Ishikawa (cell line): ENCODE measurements around the gene NOX3.

Experiments used
- CEBPB ChIP-seq: IDR thresholded peaks from 2 replicates; pipeline ENCODE4 v1.6.1; 2012
- CREB1 ChIP-seq: IDR thresholded peaks from 2 replicates; pipeline ENCODE4 v1.6.1; 2012; ENCODE audit warnings: low read depth
- EGR1 ChIP-seq: IDR thresholded peaks from 2 replicates; pipeline ENCODE4 v1.6.1; 2012
- EP300 ChIP-seq: IDR thresholded peaks from 2 replicates; pipeline ENCODE4 v1.6.1; 2012; ENCODE audit warnings: borderline replicate concordance
- FOXM1 ChIP-seq: IDR thresholded peaks from 2 replicates; pipeline ENCODE4 v1.6.1; 2012; ENCODE audit warnings: low read depth, borderline replicate concordance
- MAX ChIP-seq: IDR thresholded peaks from 2 replicates; pipeline ENCODE4 v1.6.1; 2012
- NFIC ChIP-seq: IDR thresholded peaks from 2 replicates; pipeline ENCODE4 v1.6.1; 2012
- RAD21 ChIP-seq: IDR thresholded peaks from 2 replicates; pipeline ENCODE4 v1.6.1; 2012; ENCODE audit warnings: low read depth
- TAF1 ChIP-seq: IDR thresholded peaks from 2 replicates; pipeline ENCODE4 v1.6.1; 2012; ENCODE audit warnings: low read depth, mild to moderate bottlenecking
- USF1 ChIP-seq: IDR thresholded peaks from 2 replicates; pipeline ENCODE4 v1.6.1; 2012
- YY1 ChIP-seq: IDR thresholded peaks from 2 replicates; pipeline ENCODE4 v1.6.1; 2012; ENCODE audit warnings: low read depth
- TF ChIP-seq, protein P1 (sequence below): IDR thresholded peaks from 2 replicates; pipeline ENCODE4 v1.6.1; 2012; ENCODE audit warnings: low read depth, mild to moderate bottlenecking

GRCh38 chr6:155432293-155432692 lies 23.3 kb downstream of the NOX3 start:
- TF ChIP-seq TAF1: no peak
- TF ChIP-seq YY1: no peak
- no peak for TF ChIP-seq FOXM1
- TF ChIP-seq CEBPB: no peak
- TF ChIP-seq EP300: no peak
- no peak for TF ChIP-seq RAD21
- TF ChIP-seq, protein P1, sequence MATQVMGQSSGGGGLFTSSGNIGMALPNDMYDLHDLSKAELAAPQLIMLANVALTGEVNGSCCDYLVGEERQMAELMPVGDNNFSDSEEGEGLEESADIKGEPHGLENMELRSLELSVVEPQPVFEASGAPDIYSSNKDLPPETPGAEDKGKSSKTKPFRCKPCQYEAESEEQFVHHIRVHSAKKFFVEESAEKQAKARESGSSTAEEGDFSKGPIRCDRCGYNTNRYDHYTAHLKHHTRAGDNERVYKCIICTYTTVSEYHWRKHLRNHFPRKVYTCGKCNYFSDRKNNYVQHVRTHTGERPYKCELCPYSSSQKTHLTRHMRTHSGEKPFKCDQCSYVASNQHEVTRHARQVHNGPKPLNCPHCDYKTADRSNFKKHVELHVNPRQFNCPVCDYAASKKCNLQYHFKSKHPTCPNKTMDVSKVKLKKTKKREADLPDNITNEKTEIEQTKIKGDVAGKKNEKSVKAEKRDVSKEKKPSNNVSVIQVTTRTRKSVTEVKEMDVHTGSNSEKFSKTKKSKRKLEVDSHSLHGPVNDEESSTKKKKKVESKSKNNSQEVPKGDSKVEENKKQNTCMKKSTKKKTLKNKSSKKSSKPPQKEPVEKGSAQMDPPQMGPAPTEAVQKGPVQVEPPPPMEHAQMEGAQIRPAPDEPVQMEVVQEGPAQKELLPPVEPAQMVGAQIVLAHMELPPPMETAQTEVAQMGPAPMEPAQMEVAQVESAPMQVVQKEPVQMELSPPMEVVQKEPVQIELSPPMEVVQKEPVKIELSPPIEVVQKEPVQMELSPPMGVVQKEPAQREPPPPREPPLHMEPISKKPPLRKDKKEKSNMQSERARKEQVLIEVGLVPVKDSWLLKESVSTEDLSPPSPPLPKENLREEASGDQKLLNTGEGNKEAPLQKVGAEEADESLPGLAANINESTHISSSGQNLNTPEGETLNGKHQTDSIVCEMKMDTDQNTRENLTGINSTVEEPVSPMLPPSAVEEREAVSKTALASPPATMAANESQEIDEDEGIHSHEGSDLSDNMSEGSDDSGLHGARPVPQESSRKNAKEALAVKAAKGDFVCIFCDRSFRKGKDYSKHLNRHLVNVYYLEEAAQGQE: no peak
- TF ChIP-seq CREB1: no peak
- TF ChIP-seq EGR1: no peak
- no peak for TF ChIP-seq MAX
- no peak for TF ChIP-seq NFIC
- TF ChIP-seq USF1: no peak
